Activated CD4-positive, CD25-positive, alpha-beta regulatory T cell (primary cell): ENCODE measurements around the gene DEK.
"Not testable (repeated sequence)": the region's sequence is repeated elsewhere in the genome, so short reads cannot be mapped to it uniquely, and the experiment has no call there.

Source experiments
- DNase-seq, 4 experiments: peaks; one replicate each; lab custom pipeline; 2025; lab: John Stamatoyannopoulos, UW

DEK gene

GRCh38 chr6:18204691-18205090, 59.6 kb downstream of the DEK start:
- no peak for DNase-seq

GRCh38 chr6:18203786-18204185, 60.5 kb downstream of the DEK start:
- DNase-seq, result no peak

- DNase-seq, result no peak
These were observed 72.3 kb downstream of the DEK start for GRCh38 chr6:18192026-18192425.

GRCh38 chr6:18189196-18189595, 75.1 kb downstream of the DEK start:
- DNase-seq, result no peak

GRCh38 chr6:18187701-18188100, 76.6 kb downstream of the DEK start:
- DNase-seq, result no peak

GRCh38 chr6:18186540-18187250, 77.6 kb downstream of the DEK start:
- DNase-seq, result no peak

GRCh38 chr6:18186033-18186432, 78.3 kb downstream of the DEK start:
- no peak for DNase-seq

GRCh38 chr6:18185624-18186023, 78.7 kb downstream of the DEK start:
- DNase-seq, result no peak

- DNase-seq, result no peak
These were observed 80.6 kb downstream of the DEK start for GRCh38 chr6:18183766-18184165.

- DNase-seq, result no peak
These were observed 81.8 kb downstream of the DEK start for GRCh38 chr6:18182568-18182967.

- DNase-seq, result no peak
These were observed 84.5 kb downstream of the DEK start for GRCh38 chr6:18179770-18180356.

- no peak for DNase-seq
These were observed 85.2 kb downstream of the DEK start for GRCh38 chr6:18178960-18179615.

GRCh38 chr6:18177286-18177965, 86.9 kb downstream of the DEK start:
- DNase-seq, result no peak

- not testable (repeated sequence) for DNase-seq
These were observed 88.1 kb downstream of the DEK start for GRCh38 chr6:18176198-18176597.
